GM19372 (cell line): ENCODE data around the gene CISH.

Source experiments
- ATAC-seq: cut with Tn5 transposase; IDR thresholded peaks from one replicate; pipeline ENCODE4 v1.9.1; 2021; ENCODE audit warnings: mild to moderate bottlenecking, low read depth, moderate library complexity; ENCODE audit not compliant: unreplicated experiment

Gene CISH

GRCh38 chr3:50573566-50574443 lies 37.8 kb downstream of the CISH start:
- no peak for ATAC-seq

- no peak for ATAC-seq
These were observed 38.7 kb downstream of the CISH start for GRCh38 chr3:50572801-50573371.

GRCh38 chr3:50572158-50572557 lies 39.4 kb downstream of the CISH start:
- no peak for ATAC-seq

- ATAC-seq: no peak
These were observed 40.1 kb downstream of the CISH start for GRCh38 chr3:50571486-50571885.

- no peak for ATAC-seq
These were observed 40.9 kb downstream of the CISH start for GRCh38 chr3:50570508-50571279.

DNA sequence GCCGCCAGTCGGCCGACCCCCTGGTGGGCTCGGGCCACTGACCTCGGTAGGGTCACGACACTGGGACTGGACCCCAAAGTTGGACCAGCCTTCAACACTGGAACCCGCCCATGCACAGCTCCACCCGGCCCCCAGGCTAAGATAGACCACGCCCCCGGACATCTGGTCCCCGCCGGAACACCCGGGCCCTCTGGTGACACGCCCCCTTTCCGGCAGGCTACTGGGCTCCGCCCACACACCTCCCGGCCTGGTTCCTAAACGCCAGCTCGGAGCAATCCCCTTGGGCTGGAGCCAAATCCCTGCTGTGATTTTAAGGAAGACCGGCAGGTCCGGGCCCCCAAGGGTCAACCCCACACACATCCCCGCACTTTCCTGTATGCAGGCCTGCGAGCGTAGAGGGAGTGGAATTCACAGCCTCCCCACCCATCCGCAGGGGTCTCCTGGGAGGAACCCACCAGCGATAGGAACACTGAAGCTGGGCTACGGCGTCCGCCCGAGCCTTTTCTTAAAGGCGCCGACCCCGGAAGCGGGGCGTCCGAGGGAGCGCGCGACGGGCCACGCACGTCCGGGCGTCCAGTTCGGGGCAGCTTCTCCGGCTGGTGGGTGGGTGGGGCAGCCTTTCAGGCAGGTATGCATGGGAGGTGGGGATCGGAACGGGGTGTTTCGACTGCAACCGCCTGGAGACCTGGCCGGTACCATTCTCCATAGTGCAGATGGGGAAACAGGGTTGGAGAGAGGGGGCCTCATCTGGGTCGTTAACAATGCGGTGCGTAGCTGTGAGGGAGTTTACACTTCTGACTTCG lies 42.4 kb downstream of the CISH start, which contains the start of gene HEMK1:
TSS of gene HEMK1 (plus strand) at position 576 of the 803 bp plus-strand sequence. CDS start 1,583 bp downstream, outside the sequence.
- peak; percentile 51 for ATAC-seq

DNA sequence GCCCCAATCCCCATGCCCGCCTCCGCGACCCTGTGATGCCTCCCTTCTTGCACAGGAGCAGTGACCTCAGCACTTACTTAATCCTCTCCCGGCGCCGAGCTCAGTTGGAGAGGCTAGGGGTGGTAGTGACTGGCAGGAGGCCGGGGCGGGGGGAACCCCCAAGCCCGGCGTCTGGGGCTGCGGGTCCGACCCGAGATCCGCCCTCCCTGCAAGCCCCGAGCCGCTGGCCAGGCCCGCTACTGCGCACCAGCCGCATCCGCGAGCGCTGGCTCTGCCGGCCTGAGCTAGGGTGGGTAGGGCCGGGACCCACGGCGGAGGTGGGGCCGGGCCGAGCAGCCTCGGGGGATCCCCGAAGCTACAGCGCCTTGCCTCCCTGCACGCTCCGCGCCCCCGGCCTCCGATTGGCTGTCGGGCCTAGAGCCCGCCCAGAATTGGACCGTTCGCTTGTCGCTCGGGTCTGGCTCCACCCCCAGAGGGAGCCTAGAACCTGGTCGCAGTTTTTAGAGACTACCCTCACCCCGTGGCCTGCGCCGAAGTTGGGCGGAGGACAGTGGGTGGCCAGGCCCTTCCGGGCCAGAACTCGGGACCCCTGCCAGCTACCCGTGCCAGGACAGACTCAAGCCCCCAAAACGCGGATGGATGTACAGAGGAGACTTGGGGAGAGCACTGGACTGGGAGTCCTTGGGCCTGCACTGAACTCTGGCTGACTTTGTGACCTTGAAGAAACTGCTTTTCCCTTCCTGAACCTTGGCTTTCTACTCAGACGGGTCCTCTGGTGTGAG lies 44.0 kb downstream of the CISH start, which contains the start of gene C3orf18:
TSS of gene C3orf18 (minus strand) at position 362 of the 782 bp plus-strand sequence. CDS start 2,048 bp downstream, outside the sequence.
- ATAC-seq: peak; percentile 76

GRCh38 chr3:50567011-50567385 lies 44.6 kb downstream of the CISH start:
- ATAC-seq: no peak

GRCh38 chr3:50564321-50564720 lies 47.3 kb downstream of the CISH start:
- no peak for ATAC-seq

GRCh38 chr3:50563867-50564266 lies 47.7 kb downstream of the CISH start:
- ATAC-seq: no peak

GRCh38 chr3:50562861-50563260 lies 48.7 kb downstream of the CISH start:
- ATAC-seq: no peak

GRCh38 chr3:50559702-50560101 lies 51.9 kb downstream of the CISH start:
- ATAC-seq: no peak

- ATAC-seq: no peak
These were observed 53.7 kb downstream of the CISH start for GRCh38 chr3:50557915-50558314.

DNA sequence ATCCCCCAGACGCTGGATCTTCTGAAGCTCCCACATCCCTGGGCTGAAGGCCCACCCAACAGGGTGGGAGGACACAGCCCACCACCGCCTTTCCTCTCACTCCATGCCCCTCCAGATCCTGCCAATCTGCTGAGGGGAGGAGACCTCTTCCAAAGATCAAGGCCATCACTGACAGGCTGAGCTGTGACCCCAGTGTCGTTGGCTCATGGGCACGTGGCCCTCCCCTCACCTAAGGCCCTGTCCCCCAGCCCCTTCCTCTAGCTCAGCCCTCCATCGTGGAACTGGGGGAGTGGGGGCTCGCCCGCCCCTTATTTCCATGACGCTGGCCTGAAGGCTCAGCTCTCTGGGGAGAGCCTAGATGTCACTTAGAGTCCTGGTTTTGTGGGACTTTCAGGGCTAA lies 54.5 kb downstream of the CISH start:
- no peak for ATAC-seq
